PC-3 (cell line): Measurements from ENCODE around the gene MN1.

Experiments used
- CTCF ChIP-seq: fragments of 300-600 bp; sonication (generic); conservative IDR thresholded peaks from 2 replicates; pipeline ENCODE4 v1.5.1; 2017; ENCODE audit warnings: antibody characterized with exemption, low read depth, mild to moderate bottlenecking, low read length
- EZH2phosphoT487 ChIP-seq: fragments of 300-600 bp; sonication (generic); IDR thresholded peaks from 2 replicates; pipeline ENCODE4 v1.6.1; 2018; ENCODE audit warnings: mild to moderate bottlenecking, antibody characterized with exemption, low read length, borderline replicate concordance

DNA sequence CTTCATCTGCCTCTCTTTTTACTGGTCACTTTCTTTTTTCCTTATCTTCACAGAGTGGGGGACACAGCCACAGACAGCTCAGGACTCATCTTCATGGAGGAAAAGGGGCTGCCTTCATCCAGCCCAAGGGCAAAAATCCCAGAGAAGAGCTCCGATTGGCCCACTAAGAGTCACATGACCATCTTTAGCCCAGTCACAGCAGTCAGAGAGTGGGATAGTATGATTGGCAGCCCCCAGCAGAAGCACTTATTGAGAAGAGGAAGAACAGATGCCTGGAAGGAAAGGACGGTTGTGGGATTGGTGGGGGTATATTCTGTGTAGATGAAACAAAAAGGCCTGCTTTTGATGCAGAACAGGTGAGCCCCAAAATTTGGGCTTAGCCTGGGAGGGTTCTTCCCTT is 77.8 kb downstream of the MN1 start:
- no peak for TF ChIP-seq EZH2phosphoT487
- TF ChIP-seq CTCF = no peak
